Measurements from ENCODE around the gene PCDHA1. TPM values are rescaled to one million over a fixed set of nuclear protein-coding genes. Genes with fewer than 3 reads are reported as not detected.

The PCDHA1 gene
- total and polyA plus RNA-seq, 9 of the 15 experiments (the other 6 are each of a cell fraction or from before 2014, with no cell fraction given), result not detected

- in situ Hi-C loops (cut with MboI) (no loop called here), intact Hi-C loops (cut with micrococcal nuclease) (no loop called here)
- POLR2A ChIA-PET, result no interaction called here
- no peak overlapping the region for H3K4me3 ChIP-seq
- no TSS peak for BruUV-seq (replicated peaks)
- H3K36me3 ChIP-seq (ENCODE audit: control insufficient read depth, insufficient read depth, low read length), result no peaks in the 10 kb centered on the region
- H2AFZ ChIP-seq (ENCODE audit: low read depth, low read length), result no peak overlapping the region
- no peaks in the 10 kb centered on the region for H3K79me2 ChIP-seq (ENCODE audit: control insufficient read depth, insufficient read depth, low read length)
- H3K9ac ChIP-seq (ENCODE audit: insufficient read depth in 1 of 2, low read depth in 2 of 2, low read length in 2 of 2), result no peak overlapping the region
- CTCF ChIA-PET (ENCODE audit: low intra/inter-chr PET ratio), result no interaction called here
- no peaks in the 10 kb centered on the region for H3K9me3 ChIP-seq (replicated peaks; ENCODE audit: control insufficient read depth, insufficient read depth, low read depth, low read length)
- ATAC-seq, result no peak
- peaks cover 0 to 4% of the 10 kb centered on the region in 2 experiments; a peak in 1 of 5 replicates for H3K27me3 ChIP-seq (ENCODE audit: control insufficient read depth in 2 of 2, insufficient read depth in 2 of 2, low read length in 2 of 2)
- H3K27ac ChIP-seq (ENCODE audit: extremely low read depth, low read depth, low read length), result no peak overlapping the region
- FAIRE-seq, result no peak
- H3K9me1 ChIP-seq (ENCODE audit: control insufficient read depth, insufficient read depth, low read length), result no peaks in the 10 kb centered on the region
- H3K4me1 ChIP-seq (replicated peaks in 1 of 2; ENCODE audit: control insufficient read depth in 2 of 2, insufficient read depth in 2 of 2, low read length in 2 of 2), result peaks cover 0 to 2% of the 10 kb centered on the region in 2 experiments; a peak in 1 of 5 replicates
- no peak overlapping the region for H3K4me2 ChIP-seq (ENCODE audit: insufficient read depth, low read length)
- no peak for DNase-seq (ENCODE audit: extremely low read depth in 1 of 4, low spot score in 3 of 4)
- no peaks in the 10 kb centered on the region for H4K20me1 ChIP-seq (replicated peaks; ENCODE audit: control insufficient read depth, insufficient read depth, low read length)
- 0% methylated on average over 2 of the region's 2 CpGs for WGBS (ENCODE audit: insufficient coverage, low coverage, missing lambda C conversion rate)
- TF ChIP-seq ZBTB5 (IDR thresholded peaks at IDR 0.05), result no peak
- TF ChIP-seq THRA (IDR thresholded peaks at IDR 0.05), result no peak
- no peak for TF ChIP-seq KLF1 (tag; IDR thresholded peaks at IDR 0.05)
- TF ChIP-seq ZNF3 (CRISPR knock-in tag; IDR thresholded peaks at IDR 0.05), result no peak
- no peak for TF ChIP-seq ETV1 (tag; conservative IDR thresholded peaks at IDR 0.05; ENCODE audit: low read depth)
- TF ChIP-seq STAG1 (CRISPR knock-in tag; IDR thresholded peaks at IDR 0.05; ENCODE audit: borderline replicate concordance), result no peak
- no peak for TF ChIP-seq PTBP1 (IDR thresholded peaks at IDR 0.05; ENCODE audit: low read depth, low read length)
- no peak for TF ChIP-seq SNRNP70 (optimal IDR thresholded peaks at IDR 0.05; ENCODE audit: low read depth, low read length)
- TF ChIP-seq HIVEP1 (CRISPR knock-in tag; IDR thresholded peaks at IDR 0.05), result no peak
Measured at GRCh38 chr5:140791089-140791488, 5.1 kb downstream of the PCDHA1 start.

Data from K562 (cell line).